Measurements from ENCODE around the gene NPIPB8.
"Not testable (repeated sequence)": the region's sequence is repeated elsewhere in the genome, so short reads cannot be mapped to it uniquely, and the experiment has no call there.

DNA sequence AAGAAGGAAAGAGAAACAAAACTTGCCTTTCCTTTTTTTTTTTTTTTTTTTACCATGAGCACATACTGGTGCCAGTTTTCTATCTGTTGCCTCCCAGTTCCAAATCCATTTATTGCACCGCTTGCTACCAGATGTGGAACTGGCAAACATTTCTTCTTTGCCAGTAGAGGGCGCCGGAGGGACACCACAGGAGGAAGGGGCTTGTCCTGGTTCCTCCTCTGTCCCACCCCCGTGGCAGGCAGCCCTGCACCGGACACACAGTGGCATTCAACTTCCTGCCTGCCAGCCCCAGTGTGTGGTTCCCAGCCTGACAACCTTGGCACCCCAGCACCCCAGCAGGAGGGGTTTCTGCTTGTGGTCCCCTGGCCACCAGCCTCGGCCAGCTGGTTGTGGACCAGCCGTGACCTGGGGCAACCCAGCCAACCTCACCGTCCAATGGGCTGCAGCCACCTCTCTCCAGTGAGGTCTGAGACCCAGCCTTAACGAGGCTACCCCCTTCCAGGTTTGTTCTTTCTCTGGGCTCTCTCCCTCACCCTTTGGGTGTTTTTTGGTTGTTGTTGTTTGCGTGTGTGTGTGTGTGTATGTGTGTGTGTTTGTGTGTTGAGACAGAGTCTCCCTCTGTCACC is 50.6 kb downstream of the NPIPB8 start:
- TF ChIP-seq, protein P1, sequence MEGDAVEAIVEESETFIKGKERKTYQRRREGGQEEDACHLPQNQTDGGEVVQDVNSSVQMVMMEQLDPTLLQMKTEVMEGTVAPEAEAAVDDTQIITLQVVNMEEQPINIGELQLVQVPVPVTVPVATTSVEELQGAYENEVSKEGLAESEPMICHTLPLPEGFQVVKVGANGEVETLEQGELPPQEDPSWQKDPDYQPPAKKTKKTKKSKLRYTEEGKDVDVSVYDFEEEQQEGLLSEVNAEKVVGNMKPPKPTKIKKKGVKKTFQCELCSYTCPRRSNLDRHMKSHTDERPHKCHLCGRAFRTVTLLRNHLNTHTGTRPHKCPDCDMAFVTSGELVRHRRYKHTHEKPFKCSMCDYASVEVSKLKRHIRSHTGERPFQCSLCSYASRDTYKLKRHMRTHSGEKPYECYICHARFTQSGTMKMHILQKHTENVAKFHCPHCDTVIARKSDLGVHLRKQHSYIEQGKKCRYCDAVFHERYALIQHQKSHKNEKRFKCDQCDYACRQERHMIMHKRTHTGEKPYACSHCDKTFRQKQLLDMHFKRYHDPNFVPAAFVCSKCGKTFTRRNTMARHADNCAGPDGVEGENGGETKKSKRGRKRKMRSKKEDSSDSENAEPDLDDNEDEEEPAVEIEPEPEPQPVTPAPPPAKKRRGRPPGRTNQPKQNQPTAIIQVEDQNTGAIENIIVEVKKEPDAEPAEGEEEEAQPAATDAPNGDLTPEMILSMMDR (IDR thresholded peaks at IDR 0.05): not testable (repeated sequence)
- not testable (repeated sequence) for TF ChIP-seq POLR2A (IDR thresholded peaks at IDR 0.05)

Data from heart left ventricle (tissue), 13 donors.